ENCODE data around the gene CLCN1. TPM values are rescaled to one million over a fixed set of nuclear protein-coding genes. Genes with fewer than 3 reads are reported as not detected.
"Not testable (repeated sequence)": the region's sequence is repeated elsewhere in the genome, so short reads cannot be mapped to it uniquely, and the experiment has no call there.

CLCN1 gene
- total RNA-seq, 4 donors from 2014 or later, result 0.24 to 0.79 TPM; not detected in 2

DNA sequence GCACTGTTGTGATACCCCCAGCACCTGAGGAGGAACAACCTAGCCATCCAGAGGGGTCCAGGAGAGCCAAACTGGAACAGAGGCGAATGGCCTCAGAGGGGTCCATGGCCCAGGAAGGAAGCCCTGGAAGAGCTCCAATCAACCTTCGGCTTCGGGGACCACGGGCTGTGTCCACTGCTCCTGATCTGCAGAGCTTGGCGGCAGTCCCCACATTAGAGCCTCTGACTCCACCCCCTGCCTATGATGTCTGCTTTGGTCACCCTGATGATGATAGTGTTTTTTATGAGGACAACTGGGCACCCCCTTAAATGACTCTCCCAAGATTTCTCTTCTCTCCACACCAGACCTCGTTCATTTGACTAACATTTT lies 29.4 kb upstream of the CLCN1 start:
- ATAC-seq (ENCODE audit: low FRiP score) (no peak), DNase-seq (ENCODE audit: low spot score) (no peak)
- TF ChIP-seq, protein P1, sequence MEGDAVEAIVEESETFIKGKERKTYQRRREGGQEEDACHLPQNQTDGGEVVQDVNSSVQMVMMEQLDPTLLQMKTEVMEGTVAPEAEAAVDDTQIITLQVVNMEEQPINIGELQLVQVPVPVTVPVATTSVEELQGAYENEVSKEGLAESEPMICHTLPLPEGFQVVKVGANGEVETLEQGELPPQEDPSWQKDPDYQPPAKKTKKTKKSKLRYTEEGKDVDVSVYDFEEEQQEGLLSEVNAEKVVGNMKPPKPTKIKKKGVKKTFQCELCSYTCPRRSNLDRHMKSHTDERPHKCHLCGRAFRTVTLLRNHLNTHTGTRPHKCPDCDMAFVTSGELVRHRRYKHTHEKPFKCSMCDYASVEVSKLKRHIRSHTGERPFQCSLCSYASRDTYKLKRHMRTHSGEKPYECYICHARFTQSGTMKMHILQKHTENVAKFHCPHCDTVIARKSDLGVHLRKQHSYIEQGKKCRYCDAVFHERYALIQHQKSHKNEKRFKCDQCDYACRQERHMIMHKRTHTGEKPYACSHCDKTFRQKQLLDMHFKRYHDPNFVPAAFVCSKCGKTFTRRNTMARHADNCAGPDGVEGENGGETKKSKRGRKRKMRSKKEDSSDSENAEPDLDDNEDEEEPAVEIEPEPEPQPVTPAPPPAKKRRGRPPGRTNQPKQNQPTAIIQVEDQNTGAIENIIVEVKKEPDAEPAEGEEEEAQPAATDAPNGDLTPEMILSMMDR (IDR thresholded peaks at IDR 0.05), result no peak

DNA sequence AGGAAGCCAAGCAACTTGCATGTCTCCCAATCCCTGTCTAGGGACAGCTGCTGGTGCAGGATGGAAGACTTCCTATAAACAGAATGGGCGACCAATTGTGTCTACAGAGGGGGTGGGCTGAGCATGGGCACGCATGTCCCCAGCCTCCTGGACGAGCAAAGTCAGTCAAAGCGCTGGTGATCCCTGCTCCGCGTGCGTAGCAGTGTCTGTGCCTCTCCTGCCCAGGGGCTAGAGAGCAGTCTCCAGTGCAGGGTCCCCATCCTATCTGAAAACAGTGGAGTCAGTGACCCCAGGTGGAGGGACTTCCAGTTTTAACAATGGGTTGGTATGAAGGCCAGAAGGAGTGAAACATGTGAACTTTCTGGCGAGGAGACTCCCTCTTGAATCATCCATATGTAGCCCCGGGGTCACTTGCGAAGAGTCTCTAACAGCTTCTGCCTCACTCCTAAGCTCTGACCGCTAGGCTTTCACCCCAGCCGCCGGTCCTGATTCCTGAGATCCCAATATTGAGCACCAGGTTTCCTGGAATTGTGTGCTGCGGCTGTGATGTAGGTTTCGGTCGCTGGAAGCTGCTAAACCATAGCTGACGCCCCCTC lies 28.5 kb upstream of the CLCN1 start:
- no peak for ATAC-seq (ENCODE audit: low FRiP score)
- no peak for DNase-seq (ENCODE audit: low spot score)
- TF ChIP-seq, protein P1 (IDR thresholded peaks at IDR 0.05), result no peak

- TF ChIP-seq, protein P1 (IDR thresholded peaks at IDR 0.05), result no peak
- ATAC-seq (ENCODE audit: low FRiP score) (peak; percentile 99), DNase-seq (ENCODE audit: low spot score) (peak; percentile 88)
Measured at GRCh38 chr7:143287935-143288826, 27.7 kb upstream of the CLCN1 start, which contains the start of gene CASP2. Gene CASP2, plus strand, starts transcription at chr7:143288351. Its CDS starts 105 bp downstream, at chr7:143288456.

DNA sequence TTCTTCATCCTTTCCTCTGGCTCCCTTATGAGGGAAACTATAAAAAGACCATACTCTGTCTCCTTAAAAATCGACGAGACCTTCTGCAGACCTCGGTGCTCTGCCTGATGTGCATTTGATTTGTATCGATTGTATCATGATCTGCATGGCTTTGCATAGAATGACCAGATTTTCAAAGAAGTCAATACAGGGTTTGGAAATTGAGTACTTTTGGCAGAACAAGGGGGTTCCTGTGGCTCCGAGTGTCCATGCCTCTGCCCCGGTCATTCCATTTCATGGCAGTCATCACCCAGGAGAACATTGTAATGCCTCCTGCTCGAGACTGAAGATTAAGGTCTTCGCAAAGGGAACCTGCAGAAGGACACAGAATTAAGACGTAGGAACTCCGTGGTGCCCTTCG lies 27.1 kb upstream of the CLCN1 start:
- ATAC-seq (ENCODE audit: low FRiP score) (no peak), DNase-seq (ENCODE audit: low spot score) (no peak)
- TF ChIP-seq, protein P1 (IDR thresholded peaks at IDR 0.05), result no peak

- TF ChIP-seq, protein P1 (IDR thresholded peaks at IDR 0.05), result no peak
- ATAC-seq (ENCODE audit: low FRiP score) (no peak), DNase-seq (ENCODE audit: low spot score) (no peak)
Measured at GRCh38 chr7:143289421-143289820, 26.5 kb upstream of the CLCN1 start.

GRCh38 chr7:143289888-143290287 lies 26.0 kb upstream of the CLCN1 start:
- not testable (repeated sequence) for DNase-seq (ENCODE audit: low spot score); ATAC-seq (ENCODE audit: low FRiP score)

DNA sequence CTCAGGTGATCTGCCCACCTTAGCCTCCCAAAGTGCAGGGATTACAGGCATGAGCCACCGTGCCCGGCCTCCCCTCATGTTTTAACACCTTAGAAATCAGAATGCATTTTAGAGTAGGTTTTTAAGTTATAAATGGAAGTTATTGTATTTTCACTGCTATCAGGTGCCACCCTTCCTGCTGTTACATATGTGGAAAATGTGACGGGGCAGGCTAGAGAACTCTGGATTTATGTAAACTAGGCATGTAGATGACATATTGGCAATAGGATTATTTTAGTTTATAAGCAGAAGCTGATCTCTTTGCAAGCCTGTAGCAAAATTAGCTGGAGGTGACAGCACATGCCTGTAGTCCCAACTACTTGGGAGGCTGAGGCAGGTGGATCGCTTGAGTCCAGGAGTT lies 25.6 kb upstream of the CLCN1 start:
- TF ChIP-seq, protein P1 (IDR thresholded peaks at IDR 0.05), result no peak
- ATAC-seq (ENCODE audit: low FRiP score) (no peak), DNase-seq (ENCODE audit: low spot score) (no peak)

All from omental fat pad (tissue), 4 donors.